NCI-H774 (cell line): ENCODE measurements around the gene NT5C3B.
"Not testable (repeated sequence)": the region's sequence is repeated elsewhere in the genome, so short reads cannot be mapped to it uniquely, and the experiment has no call there.

Experiments used
- DNase-seq: peaks from one replicate; lab custom pipeline; 2025; lab: John Stamatoyannopoulos, UW

NT5C3B gene

GRCh38 chr17:41839448-41839847 lies 3.4 kb upstream of the NT5C3B start:
- not testable (repeated sequence) for DNase-seq

GRCh38 chr17:41837761-41838538 lies 1.9 kb upstream of the NT5C3B start, which contains the start of gene KLHL10:
Gene KLHL10 (plus strand): TSS chr17:41837825. CDS start chr17:41837933, 108 bp downstream.
- DNase-seq, result no peak

- no peak for DNase-seq
Measured at GRCh38 chr17:41836550-41837196, 641 bp upstream of the NT5C3B start.

GRCh38 chr17:41835214-41835799 lies 725 bp downstream of the NT5C3B start:
- no peak for DNase-seq

- not testable (repeated sequence) for DNase-seq
Measured at GRCh38 chr17:41829961-41830360, 6.1 kb downstream of the NT5C3B start.

- DNase-seq, result no peak
Measured at GRCh38 chr17:41825175-41825845, 10.7 kb downstream of the NT5C3B start.

GRCh38 chr17:41824086-41824485 lies 11.9 kb downstream of the NT5C3B start:
- no peak for DNase-seq

- DNase-seq, result no peak
Measured at GRCh38 chr17:41823580-41823979, 12.5 kb downstream of the NT5C3B start.

GRCh38 chr17:41823141-41823524 lies 12.9 kb downstream of the NT5C3B start:
- no peak for DNase-seq

- no peak for DNase-seq
Measured at GRCh38 chr17:41822216-41823140, 13.6 kb downstream of the NT5C3B start.

- DNase-seq, result no peak
Measured at GRCh38 chr17:41821776-41822175, 14.3 kb downstream of the NT5C3B start.

GRCh38 chr17:41818024-41818423 lies 18.0 kb downstream of the NT5C3B start:
- DNase-seq, result no peak

- no peak for DNase-seq
Measured at GRCh38 chr17:41816637-41817320, 19.3 kb downstream of the NT5C3B start.

- no peak for DNase-seq
Measured at GRCh38 chr17:41814195-41814594, 21.8 kb downstream of the NT5C3B start.

- DNase-seq, result no peak
Measured at GRCh38 chr17:41813699-41814124, 22.3 kb downstream of the NT5C3B start.

GRCh38 chr17:41813152-41813680 lies 22.8 kb downstream of the NT5C3B start:
- DNase-seq, result no peak

GRCh38 chr17:41812381-41813151 lies 23.5 kb downstream of the NT5C3B start, which contains the start of gene FKBP10:
Gene FKBP10 (plus strand): TSS chr17:41813004. CDS start chr17:41813035, 31 bp downstream.
- DNase-seq, result peak; percentile 59

GRCh38 chr17:41811549-41812380 lies 24.3 kb downstream of the NT5C3B start, which contains the start of gene P3H4:
Gene P3H4 (minus strand): TSS chr17:41811949. CDS start chr17:41811915, 34 bp downstream.
- peak; percentile 74 for DNase-seq
